H1 (cell line): ENCODE data around the gene AMMECR1L. TPM values are rescaled to one million over a fixed set of nuclear protein-coding genes. Genes with fewer than 3 reads are reported as not detected.

Source experiments
- CTCF ChIA-PET: fragments of 300-600 bp; sonication (Branson Sonifier 250); formaldehyde crosslinking; loops from one replicate; lab custom pipeline; 2021; ENCODE audit not compliant: partially characterized antibody; lab: Charles Lee
- POLR2A ChIA-PET: fragments of 300-600 bp; sonication (Branson Sonifier 250); formaldehyde crosslinking; loops from one replicate; lab custom pipeline; 2021; ENCODE audit warnings: inconsistent platforms; ENCODE audit not compliant: partially characterized antibody; lab: Charles Lee
- DNase-seq, 2 experiments: peaks; one replicate each; pipeline versions ENCODE4 v3.0.0 to v3.0.0-alpha.2; 2010 to 2022; ENCODE audit warnings: low spot score in 2 of 2, low read depth in 1 of 2, mixed read lengths in 1 of 2
- FAIRE-seq: peaks from 2 replicates; lab custom pipeline; 2011; peaks lifted over from hg19 to GRCh38; lab: Jason Lieb, UNC
- H2AFZ ChIP-seq: 2 replicates; pipeline ENCODE4 v1.8.1; 2012; ENCODE audit warnings: low read length, inconsistent platforms
- H2AK5ac ChIP-seq: 2 replicates; pipeline ENCODE4 v1.6.1; 2013; ENCODE audit warnings: low read depth, low read length
- H2BK120ac ChIP-seq: replicated peaks from 2 replicates; pipeline ENCODE3; 2013; ENCODE audit warnings: low read depth, low read length, inconsistent platforms
- H2BK12ac ChIP-seq: 2 replicates; pipeline ENCODE4 v1.6.1; 2013; ENCODE audit warnings: low read depth, low read length
- H2BK15ac ChIP-seq: 2 replicates; pipeline ENCODE4 v1.6.1; 2013; ENCODE audit warnings: low read length
- H2BK20ac ChIP-seq: 2 replicates; pipeline ENCODE4 v1.6.1; 2013; ENCODE audit warnings: low read length
- H2BK5ac ChIP-seq: 2 replicates; pipeline ENCODE4 v1.6.1; 2013; ENCODE audit warnings: low read depth, low read length
- H3K14ac ChIP-seq: 2 replicates; pipeline ENCODE4 v1.6.1; 2013; ENCODE audit warnings: inconsistent platforms; ENCODE audit not compliant: insufficient read length
- H3K18ac ChIP-seq: 2 replicates; pipeline ENCODE4 v1.6.1; 2013; ENCODE audit warnings: low read length; ENCODE audit errors: extremely low read depth
- H3K23ac ChIP-seq: 2 replicates; pipeline ENCODE4 v1.6.1; 2013; ENCODE audit warnings: inconsistent platforms; ENCODE audit not compliant: insufficient read length
- H3K23me2 ChIP-seq: 2 replicates; pipeline ENCODE4 v1.6.1; 2013; ENCODE audit warnings: low read depth, low read length
- H3K27ac ChIP-seq: 2 replicates; pipeline ENCODE4 v1.6.1; 2011; ENCODE audit warnings: low read depth, low read length, inconsistent platforms
- H3K27me3 ChIP-seq, 4 experiments: replicated peaks in 1 of 4; 1 replicate in 1 of 4; 2 replicates in 3 of 4; pipeline versions ENCODE4 v1.6.1 to v1.8.1; 2011 to 2013; ENCODE audit warnings: low read length in 3 of 4, mild to moderate bottlenecking in 3 of 4, inconsistent platforms in 2 of 4, mixed read lengths in 2 of 4, moderate library complexity in 1 of 4; ENCODE audit not compliant: control insufficient read depth in 3 of 4, insufficient read depth in 3 of 4; ENCODE audit errors: extremely low read depth in 1 of 4
- H3K36me3 ChIP-seq, 4 experiments: 2 replicates each; pipeline versions ENCODE4 v1.6.1 to v1.8.1; 2011 to 2013; ENCODE audit warnings: mild to moderate bottlenecking in 4 of 4, low read length in 3 of 4, moderate library complexity in 2 of 4, control low read depth in 1 of 4, inconsistent platforms in 1 of 4; ENCODE audit not compliant: insufficient read depth in 4 of 4, control insufficient read depth in 2 of 4
- H3K4ac ChIP-seq: replicated peaks from 2 replicates; pipeline ENCODE3; 2013; ENCODE audit warnings: low read length, low read depth, mixed read lengths, inconsistent platforms; ENCODE audit not compliant: insufficient read length
- H3K4me1 ChIP-seq, 4 experiments: replicated peaks in 1 of 4; 1 replicate in 1 of 4; 2 replicates in 3 of 4; pipeline versions ENCODE4 v1.6.1 to v1.8.1; 2011 to 2013; ENCODE audit warnings: low read length in 3 of 4, inconsistent platforms in 2 of 4, mixed read lengths in 1 of 4; ENCODE audit not compliant: insufficient read depth in 4 of 4, control insufficient read depth in 3 of 4
- H3K4me2 ChIP-seq, 2 experiments: 2 replicates each; pipeline versions ENCODE4 v1.6.1 to v1.8.1; 2011 to 2013; ENCODE audit warnings: low read depth in 2 of 2, low read length in 2 of 2, control low read depth in 1 of 2, inconsistent platforms in 1 of 2, mild to moderate bottlenecking in 1 of 2; ENCODE audit not compliant: insufficient read depth in 1 of 2
- H3K4me3 ChIP-seq, 4 experiments: fragments of 200-600, 300-600 bp in 1 of 4; sonication (generic), shearing (Covaris generic), sonication (Bioruptor Twin) in 1 of 4; 2 replicates each; pipeline versions ENCODE4 v1.5.1 to v1.8.1; 2011 to 2016; ENCODE audit warnings: low read length in 4 of 4, low read depth in 3 of 4, control low read depth in 2 of 4, inconsistent platforms in 2 of 4, mild to moderate bottlenecking in 2 of 4, mixed read lengths in 1 of 4, moderate library complexity in 1 of 4; ENCODE audit not compliant: insufficient read depth in 2 of 4; ENCODE audit errors: extremely low read depth in 1 of 4
- H3K56ac ChIP-seq: replicated peaks from 2 replicates; pipeline ENCODE3; 2013; ENCODE audit warnings: low read depth, mild to moderate bottlenecking, mixed read lengths, low read length, inconsistent platforms; ENCODE audit not compliant: insufficient read length
- H3K79me1 ChIP-seq: 2 replicates; pipeline ENCODE4 v1.6.1; 2013; ENCODE audit warnings: low read depth, low read length, control low read depth
- H3K79me2 ChIP-seq, 2 experiments: 2 replicates each; pipeline versions ENCODE4 v1.6.1 to v1.8.1; 2012 to 2013; ENCODE audit warnings: low read length in 2 of 2, mild to moderate bottlenecking in 2 of 2, inconsistent platforms in 1 of 2; ENCODE audit not compliant: insufficient read depth in 2 of 2, control insufficient read depth in 1 of 2
- H3K9ac ChIP-seq, 4 experiments: replicated peaks in 1 of 4; 1 replicate in 1 of 4; 2 replicates in 3 of 4; pipeline versions ENCODE4 v1.6.1 to v1.8.1; 2011 to 2013; ENCODE audit warnings: low read depth in 3 of 4, low read length in 3 of 4, control low read depth in 2 of 4, mild to moderate bottlenecking in 2 of 4, moderate library complexity in 2 of 4, inconsistent platforms in 1 of 4; ENCODE audit errors: extremely low read depth in 1 of 4
- H3K9me3 ChIP-seq, 2 experiments: 2 replicates each; pipeline versions ENCODE4 v1.6.1 to v1.8.1; 2012 to 2013; ENCODE audit warnings: mild to moderate bottlenecking in 2 of 2, moderate library complexity in 2 of 2, control low read depth in 1 of 2, inconsistent platforms in 1 of 2, low read depth in 1 of 2, low read length in 1 of 2, mixed read lengths in 1 of 2; ENCODE audit not compliant: insufficient read depth in 2 of 2
- H4K20me1 ChIP-seq, 2 experiments: replicated peaks in 1 of 2; 2 replicates each; pipeline versions ENCODE3 to v1.8.1; 2011 to 2013; ENCODE audit warnings: inconsistent platforms in 2 of 2, low read length in 2 of 2, mild to moderate bottlenecking in 1 of 2; ENCODE audit not compliant: insufficient read depth in 2 of 2, control insufficient read depth in 1 of 2
- H4K5ac ChIP-seq: 2 replicates; pipeline ENCODE4 v1.6.1; 2013; ENCODE audit warnings: low read length, low read depth, mixed read lengths, inconsistent platforms; ENCODE audit not compliant: insufficient read length
- H4K8ac ChIP-seq: 2 replicates; pipeline ENCODE4 v1.8.0; 2013; ENCODE audit warnings: mild to moderate bottlenecking, moderate library complexity, low read length, inconsistent platforms; ENCODE audit not compliant: insufficient read depth; ENCODE audit errors: extremely low read depth
- H4K91ac ChIP-seq: replicated peaks from 2 replicates; pipeline ENCODE3; 2013; ENCODE audit warnings: low read length, mixed read lengths, inconsistent platforms; ENCODE audit not compliant: insufficient read length
- ASH2L ChIP-seq: fragments of 200-600, 300-600 bp; sonication (generic); IDR thresholded peaks from one replicate; pipeline ENCODE4 v1.7.1; 2017; ENCODE audit warnings: low read length
- BRCA1 ChIP-seq: IDR thresholded peaks from 2 replicates; pipeline ENCODE4 v1.6.1; 2012; ENCODE audit warnings: low read depth, low read length, improper control_type of control experiment
- CHD1 ChIP-seq: IDR thresholded peaks from 2 replicates; pipeline ENCODE4 v1.6.1; 2012; ENCODE audit warnings: low read depth, low read length, improper control_type of control experiment
- EP300 ChIP-seq, 2 experiments: IDR thresholded peaks; 1 replicate in 1 of 2; 2 replicates in 1 of 2; pipeline ENCODE4 v1.6.1; 2011 to 2012; ENCODE audit warnings: low read depth in 2 of 2, low read length in 2 of 2, mild to moderate bottlenecking in 2 of 2, borderline replicate concordance in 1 of 2, inconsistent platforms in 1 of 2, moderate library complexity in 1 of 2
- FOSL1 ChIP-seq: IDR thresholded peaks from 2 replicates; pipeline ENCODE4 v1.6.1; 2011; ENCODE audit warnings: mild to moderate bottlenecking, low read depth, low read length, moderate library complexity; ENCODE audit not compliant: insufficient read depth
- KDM1A ChIP-seq: fragments of 200-600, 300-600 bp; sonication (generic); IDR thresholded peaks from 2 replicates; pipeline ENCODE4 v1.7.1; 2016; ENCODE audit warnings: mild to moderate bottlenecking, low read length, borderline replicate concordance
- KDM5A ChIP-seq: fragments of 200-600 bp; IDR thresholded peaks from 2 replicates; pipeline ENCODE4 v1.7.1; 2012; ENCODE audit warnings: mild to moderate bottlenecking, low read length, inconsistent platforms, mixed read lengths
- POLR2A ChIP-seq, 2 experiments: IDR thresholded peaks; 1 replicate in 1 of 2; 2 replicates in 1 of 2; pipeline ENCODE4 v1.6.1; 2011; ENCODE audit warnings: low read depth in 2 of 2, low read length in 2 of 2, mild to moderate bottlenecking in 2 of 2; ENCODE audit errors: control extremely low read depth in 1 of 2
- POU5F1 ChIP-seq: IDR thresholded peaks from 2 replicates; pipeline ENCODE4 v1.6.1; 2011; ENCODE audit warnings: low read depth, mild to moderate bottlenecking, low read length, moderate library complexity
- RAD21 ChIP-seq, 2 experiments: IDR thresholded peaks in 1 of 2; conservative IDR thresholded peaks in 1 of 2; 2 replicates each; pipeline ENCODE4 v1.6.1; 2011; ENCODE audit warnings: low read depth in 2 of 2, low read length in 2 of 2, improper control_type of control experiment in 1 of 2, inconsistent platforms in 1 of 2, mild to moderate bottlenecking in 1 of 2, moderate library complexity in 1 of 2
- RBBP5 ChIP-seq: IDR thresholded peaks from 2 replicates; pipeline ENCODE4 v1.7.1; 2012; ENCODE audit warnings: low read depth, mild to moderate bottlenecking, inconsistent platforms, low read length, moderate library complexity, borderline replicate concordance
- SAP30 ChIP-seq: fragments of 300-600 bp; sonication (generic); IDR thresholded peaks from 2 replicates; pipeline ENCODE4 v1.7.1; 2012; ENCODE audit warnings: low read length, moderate library complexity, mild to moderate bottlenecking, inconsistent platforms; ENCODE audit not compliant: insufficient read depth, insufficient replicate concordance
- SIX5 ChIP-seq: IDR thresholded peaks from 2 replicates; pipeline ENCODE4 v1.6.1; 2011; ENCODE audit warnings: mild to moderate bottlenecking, low read depth, low read length
- TEAD4 ChIP-seq: IDR thresholded peaks from 2 replicates; pipeline ENCODE4 v1.6.1; 2012; ENCODE audit warnings: low read depth, low read length, inconsistent platforms, mixed read lengths
- WGBS, 2 experiments: shearing (Covaris generic) in 1 of 2; methylation state at CpG; one replicate each; pipeline versions ENCODE4 v1.1.6 to v1.1.7; 2013 to 2015; ENCODE audit warnings: low lambda C conversion rate in 2 of 2, mixed read lengths in 2 of 2, inconsistent platforms in 1 of 2, low coverage in 1 of 2, missing lambda C conversion rate in 1 of 2; ENCODE audit not compliant: insufficient replicate concordance in 2 of 2, insufficient coverage in 1 of 2, insufficient read length in 1 of 2; ENCODE audit errors: extremely low coverage in 1 of 2, missing lambda C conversion rate in 1 of 2; 5-methylcytosine and 5-hydroxymethylcytosine counted together
- polyA plus RNA-seq, 7 experiments: library from polyadenylated mRNA; depleted of rRNA in 3 of 7; stranded (reverse) in 5 of 7; unstranded in 2 of 7; fragments of >200 nt in 5 of 7; fragments of 200-250 nt in 2 of 7; gene quantifications; 1 replicate in 5 of 7; 2 replicates in 1 of 7; 4 replicates in 1 of 7; pipeline versions ENCODE4 v1.2.1 to v1.2.3, GENCODE V29; 2011 to 2013; ENCODE audit warnings: missing spikeins in 2 of 7, mixed read lengths in 2 of 7
- total RNA-seq: library from RNA; stranded (reverse); fragmentation: NEBNext Ultra II Directional; extraction: Animal tissue kit (Norgen Biotek cat#: 25700); gene quantifications from 2 replicates; pipeline ENCODE4 v1.2.1, GENCODE V29; 2021

AMMECR1L gene
- total and polyA plus RNA-seq, 2 of the 8 experiments (the other 6 are each of a cell fraction or from before 2014, with no cell fraction given): 10.1 to 18.8 TPM

- Histone ChIP-seq H3K23me2 (no peaks in the 10 kb centered on the region), H4K8ac (no peak overlapping the region), H4K20me1 (no peaks in the 10 kb centered on the region), H3K27ac (no peak overlapping the region), H3K18ac (no peak overlapping the region), H4K91ac (no peak overlapping the region), H3K23ac (no peak overlapping the region), H3K36me3 (no peaks in the 10 kb centered on the region; a peak in 1 of 8 replicates), H3K56ac (no peak overlapping the region), H3K9me3 (peaks cover 32 to 38% of the 10 kb centered on the region in 2 experiments), H2BK15ac (no peak overlapping the region), H3K9ac (no peak overlapping the region), H3K14ac (no peak overlapping the region), H2AK5ac (no peak overlapping the region), H3K4me1 (no peaks in the 10 kb centered on the region), H3K27me3 (no peaks in the 10 kb centered on the region), H2BK5ac (no peak overlapping the region), H3K4me3 (no peak overlapping the region), H2BK12ac (no peak overlapping the region), H2AFZ (no peak overlapping the region), H3K4ac (no peak overlapping the region), H3K79me2 (no peaks in the 10 kb centered on the region), H4K5ac (no peak overlapping the region), H3K79me1 (no peaks in the 10 kb centered on the region), H2BK120ac (no peak overlapping the region), H2BK20ac (no peak overlapping the region), H3K4me2 (no peak overlapping the region)
- FAIRE-seq: no peak
- no peak for DNase-seq
- ChIA-PET POLR2A (no interaction called here), CTCF (no interaction called here)
- WGBS, 2 experiments: 82% methylated on average over 8 of the region's 8 CpGs; no CpG with 5 or more reads in 1 of the 2 experiments
- TF ChIP-seq RAD21 (IDR thresholded peaks at IDR 0.05 in 1 of 2, conservative IDR thresholded peaks at IDR 0.05 in 1 of 2; ENCODE audit: low read depth in 2 of 2, low read length in 2 of 2) (no peak), KDM5A (no peak), POU5F1 (no peak), CHD1 (no peak), BRCA1 (no peak), EP300 (IDR thresholded peaks at IDR 0.05; ENCODE audit: borderline replicate concordance in 1 of 2, low read depth in 2 of 2, low read length in 2 of 2) (no peak), TEAD4 (no peak), RBBP5 (no peak), KDM1A (no peak), FOSL1 (no peak), ASH2L (no peak), SAP30 (no peak), POLR2A (IDR thresholded peaks at IDR 0.05; ENCODE audit: control extremely low read depth in 1 of 2, low read depth in 2 of 2, low read length in 2 of 2) (no peak), SIX5 (no peak)
Measured at GRCh38 chr2:127818794-127819425, 66.8 kb downstream of the AMMECR1L start.
